Dendritic cell treated with granulocyte-macrophage colony-stimulating factor and Interleukin-4, amounts not matched to agents 40 ng/mL and 50 ng/mL, for 4 days (primary cell): ENCODE data around the gene PLA1A.
A peak's percentile ranks its signal among the peaks of the same experiment; 100 is the strongest.
"Not testable (repeated sequence)": the region's sequence is repeated elsewhere in the genome, so short reads cannot be mapped to it uniquely, and the experiment has no call there.

Experiments
- H3K27ac Mint-ChIP-seq: one replicate; pipeline ENCODE4 v1.8.0; 2022; ENCODE audit warnings: mild to moderate bottlenecking, mixed read lengths
- H3K27me3 Mint-ChIP-seq: one replicate; pipeline ENCODE4 v1.8.0; 2022; ENCODE audit warnings: mild to moderate bottlenecking, mixed read lengths
- H3K36me3 Mint-ChIP-seq: one replicate; pipeline ENCODE4 v1.8.0; 2022; ENCODE audit warnings: low read depth, mixed read lengths
- H3K4me1 Mint-ChIP-seq: one replicate; pipeline ENCODE4 v1.8.0; 2022; ENCODE audit warnings: low read depth, mixed read lengths
- H3K4me3 Mint-ChIP-seq: one replicate; pipeline ENCODE4 v1.8.0; 2022; ENCODE audit warnings: mild to moderate bottlenecking, moderate library complexity, mixed read lengths
- H3K9me3 Mint-ChIP-seq: one replicate; pipeline ENCODE4 v1.8.0; 2022; ENCODE audit warnings: mixed read lengths
- intact Hi-C: fragments of 100-400 bp; cut with micrococcal nuclease; formaldehyde crosslinking; loops from one replicate; pipeline ENCODE4 v1.15.0; 2022

The PLA1A gene

GRCh38 chr3:119588112-119588511, 9.6 kb upstream of the PLA1A start:
- H3K36me3 Mint-ChIP-seq: peaks cover 6% of the 10 kb centered on the region
- peaks cover 2% of the 10 kb centered on the region for H3K27me3 Mint-ChIP-seq
- peaks cover 59% of the 10 kb centered on the region for H3K4me1 Mint-ChIP-seq
- peak overlapping the region; percentile 33 for H3K4me3 Mint-ChIP-seq
- intact Hi-C loops: loop anchor here (2.0 to 5.0 kb wide), 3 partner anchors 41 to 89 kb away; partner anchors contain the start of gene COX17
- peak overlapping the region; percentile 90 for H3K27ac Mint-ChIP-seq
- H3K9me3 Mint-ChIP-seq: no peaks in the 10 kb centered on the region

GRCh38 chr3:119589102-119589773, 8.4 kb upstream of the PLA1A start:
- peaks cover 2% of the 10 kb centered on the region for H3K27me3 Mint-ChIP-seq
- H3K4me1 Mint-ChIP-seq: peaks cover 63% of the 10 kb centered on the region
- intact Hi-C loops: loop anchor here (2.0 to 5.0 kb wide), 3 partner anchors 40 to 88 kb away; partner anchors contain the start of gene COX17
- peak overlapping the region; percentile 49 for H3K4me3 Mint-ChIP-seq
- peaks cover 6% of the 10 kb centered on the region for H3K36me3 Mint-ChIP-seq
- H3K27ac Mint-ChIP-seq: peak overlapping the region; percentile 90
- no peaks in the 10 kb centered on the region for H3K9me3 Mint-ChIP-seq

- peaks cover 6% of the 10 kb centered on the region for H3K36me3 Mint-ChIP-seq
- no peak overlapping the region for H3K4me3 Mint-ChIP-seq
- intact Hi-C loops: no loop called here
- peaks cover 58% of the 10 kb centered on the region for H3K4me1 Mint-ChIP-seq
- H3K27me3 Mint-ChIP-seq: peaks cover 2% of the 10 kb centered on the region
- H3K9me3 Mint-ChIP-seq: no peaks in the 10 kb centered on the region
- H3K27ac Mint-ChIP-seq: no peak overlapping the region
Observed at GRCh38 chr3:119590706-119591105, 7.0 kb upstream of the PLA1A start.

GRCh38 chr3:119592861-119593260, 4.8 kb upstream of the PLA1A start:
- Mint-ChIP-seq H3K4me1 (peaks cover 58% of the 10 kb centered on the region), H3K4me3 (no peak overlapping the region), H3K27me3 (peaks cover 2% of the 10 kb centered on the region), H3K27ac (no peak overlapping the region), H3K36me3 (peaks cover 6% of the 10 kb centered on the region), H3K9me3 (no peaks in the 10 kb centered on the region)
- intact Hi-C loops: no loop called here

- Mint-ChIP-seq H3K36me3 (peaks cover 6% of the 10 kb centered on the region), H3K4me1 (peaks cover 54% of the 10 kb centered on the region), H3K9me3 (no peaks in the 10 kb centered on the region), H3K27me3 (peaks cover 2% of the 10 kb centered on the region), H3K27ac (no peak overlapping the region), H3K4me3 (no peak overlapping the region)
- intact Hi-C loops: no loop called here
Observed at GRCh38 chr3:119594066-119594465, 3.6 kb upstream of the PLA1A start.

GRCh38 chr3:119594929-119595328, 2.8 kb upstream of the PLA1A start:
- H3K9me3 Mint-ChIP-seq, H3K4me3 Mint-ChIP-seq, H3K27me3 Mint-ChIP-seq, intact Hi-C loops, H3K36me3 Mint-ChIP-seq, H3K27ac Mint-ChIP-seq: not testable (repeated sequence)
- peaks cover 52% of the 10 kb centered on the region for H3K4me1 Mint-ChIP-seq

- intact Hi-C loops: no loop called here
- no peaks in the 10 kb centered on the region for H3K36me3 Mint-ChIP-seq
- peaks cover 2% of the 10 kb centered on the region for H3K27me3 Mint-ChIP-seq
Observed at GRCh38 chr3:119595639-119596334, 1.9 kb upstream of the PLA1A start.

GRCh38 chr3:119596398-119596797, 1.3 kb upstream of the PLA1A start:
- Mint-ChIP-seq H3K36me3 (no peaks in the 10 kb centered on the region), H3K27me3 (peaks cover 2% of the 10 kb centered on the region), H3K4me3 (no peak overlapping the region), H3K27ac (peak overlapping the region; percentile 24), H3K4me1 (peaks cover 60% of the 10 kb centered on the region), H3K9me3 (no peaks in the 10 kb centered on the region)
- intact Hi-C loops: no loop called here

More at GRCh38 chr3:119595639-119596334, 1.9 kb upstream of the PLA1A start:
- Mint-ChIP-seq H3K4me1 (peaks cover 54% of the 10 kb centered on the region), H3K4me3 (no peak overlapping the region), H3K27ac (peak overlapping the region; percentile 24), H3K9me3 (no peaks in the 10 kb centered on the region)

GRCh38 chr3:119598410-119599098, 869 bp downstream of the PLA1A start:
- no peak overlapping the region for H3K4me3 Mint-ChIP-seq

GRCh38 chr3:119599558-119600174, 2.0 kb downstream of the PLA1A start:
- no peaks in the 10 kb centered on the region for H3K27me3 Mint-ChIP-seq
- intact Hi-C loops: loop anchor here (2.0 to 5.0 kb wide), 2 partner anchors 58 to 77 kb away; partner anchors contain the start of gene COX17
- H3K4me1 Mint-ChIP-seq: peaks cover 68% of the 10 kb centered on the region
- H3K36me3 Mint-ChIP-seq: no peaks in the 10 kb centered on the region
- H3K4me3 Mint-ChIP-seq: no peak overlapping the region
- H3K27ac Mint-ChIP-seq: peak overlapping the region; percentile 44
- H3K9me3 Mint-ChIP-seq: no peaks in the 10 kb centered on the region

More at GRCh38 chr3:119598410-119599098, 869 bp downstream of the PLA1A start:
- H3K36me3 Mint-ChIP-seq: no peaks in the 10 kb centered on the region
- H3K27me3 Mint-ChIP-seq: no peaks in the 10 kb centered on the region
- no peaks in the 10 kb centered on the region for H3K9me3 Mint-ChIP-seq
- peak overlapping the region; percentile 30 for H3K27ac Mint-ChIP-seq
- peaks cover 76% of the 10 kb centered on the region for H3K4me1 Mint-ChIP-seq
- intact Hi-C loops: no loop called here

GRCh38 chr3:119600732-119601131, 3.0 kb downstream of the PLA1A start:
- H3K27ac Mint-ChIP-seq: peak overlapping the region; percentile 44
- no peak overlapping the region for H3K4me3 Mint-ChIP-seq
- H3K9me3 Mint-ChIP-seq: no peaks in the 10 kb centered on the region
- peaks cover 64% of the 10 kb centered on the region for H3K4me1 Mint-ChIP-seq
- no peaks in the 10 kb centered on the region for H3K36me3 Mint-ChIP-seq
- intact Hi-C loops: loop anchor here (2.0 to 5.0 kb wide), 2 partner anchors 57 to 76 kb away; partner anchors contain the start of gene COX17
- H3K27me3 Mint-ChIP-seq: no peaks in the 10 kb centered on the region

- intact Hi-C loops: loop anchor here (2.0 to 5.0 kb wide), 2 partner anchors 56 to 76 kb away; partner anchors contain the start of gene COX17
- no peaks in the 10 kb centered on the region for H3K9me3 Mint-ChIP-seq
- H3K27me3 Mint-ChIP-seq: no peaks in the 10 kb centered on the region
- peaks cover 60% of the 10 kb centered on the region for H3K4me1 Mint-ChIP-seq
- no peaks in the 10 kb centered on the region for H3K36me3 Mint-ChIP-seq
- no peak overlapping the region for H3K27ac Mint-ChIP-seq
- no peak overlapping the region for H3K4me3 Mint-ChIP-seq
Observed at GRCh38 chr3:119601154-119601553, 3.5 kb downstream of the PLA1A start.

GRCh38 chr3:119602676-119603075, 5.0 kb downstream of the PLA1A start:
- H3K9me3 Mint-ChIP-seq: no peaks in the 10 kb centered on the region
- no peaks in the 10 kb centered on the region for H3K36me3 Mint-ChIP-seq
- H3K4me3 Mint-ChIP-seq: no peak overlapping the region
- peak overlapping the region; percentile 12 for H3K27ac Mint-ChIP-seq
- intact Hi-C loops: loop anchor here (5.0 kb wide), 1 partner anchor 55 kb away; no protein-coding TSS in a partner anchor
- H3K27me3 Mint-ChIP-seq: no peaks in the 10 kb centered on the region
- H3K4me1 Mint-ChIP-seq: peaks cover 46% of the 10 kb centered on the region
